Type B pancreatic cell (in vitro differentiated cells): ENCODE data around the gene ZFR. TPM values are rescaled to one million over a fixed set of nuclear protein-coding genes. Genes with fewer than 3 reads are reported as not detected.
A peak's percentile ranks its signal among the peaks of the same experiment; 100 is the strongest.

ENCODE experiments used
- DNase-seq: peaks from one replicate; pipeline ENCODE4 v3.0.0; 2021; ENCODE audit warnings: mixed read lengths; ENCODE audit not compliant: unreplicated experiment; ENCODE audit errors: extremely low spot score
- H3K27ac Mint-ChIP-seq: 2 replicates; pipeline ENCODE4 v1.8.0; 2021; ENCODE audit warnings: mild to moderate bottlenecking, mixed read lengths
- H3K27me3 Mint-ChIP-seq: 2 replicates; pipeline ENCODE4 v1.8.0; 2021; ENCODE audit warnings: mixed read lengths
- H3K36me3 Mint-ChIP-seq: 2 replicates; pipeline ENCODE4 v1.8.0; 2021; ENCODE audit warnings: mixed read lengths
- H3K4me1 Mint-ChIP-seq: one replicate; pipeline ENCODE4 v1.8.0; 2021; ENCODE audit warnings: mixed read lengths; ENCODE audit not compliant: unreplicated experiment
- H3K4me3 Mint-ChIP-seq: 2 replicates; pipeline ENCODE4 v1.8.0; 2021; ENCODE audit warnings: mild to moderate bottlenecking, mixed read lengths
- H3K9me3 Mint-ChIP-seq: 2 replicates; pipeline ENCODE4 v1.8.0; 2021; ENCODE audit warnings: mixed read lengths
- microRNA-seq: library from miRNA; unstranded; fragments of <30 nt; microRNA quantifications from one replicate; pipeline ENCODE4, GENCODE V29; 2020
- total RNA-seq: library from RNA; stranded (reverse); gene quantifications from 2 replicates; pipeline ENCODE4 v1.2.1, GENCODE V29; 2021; ENCODE audit warnings: low replicate concordance
- TF ChIP-seq, protein P1 (sequence below): fragments of 200-600 bp; sonication (generic); conservative IDR thresholded peaks from 2 replicates; pipeline ENCODE4 v1.5.0; 2021; ENCODE audit warnings: antibody characterized with exemption, mild to moderate bottlenecking

Gene ZFR
- total RNA-seq, 1 donor from 2014 or later: 67.1 TPM

DNA sequence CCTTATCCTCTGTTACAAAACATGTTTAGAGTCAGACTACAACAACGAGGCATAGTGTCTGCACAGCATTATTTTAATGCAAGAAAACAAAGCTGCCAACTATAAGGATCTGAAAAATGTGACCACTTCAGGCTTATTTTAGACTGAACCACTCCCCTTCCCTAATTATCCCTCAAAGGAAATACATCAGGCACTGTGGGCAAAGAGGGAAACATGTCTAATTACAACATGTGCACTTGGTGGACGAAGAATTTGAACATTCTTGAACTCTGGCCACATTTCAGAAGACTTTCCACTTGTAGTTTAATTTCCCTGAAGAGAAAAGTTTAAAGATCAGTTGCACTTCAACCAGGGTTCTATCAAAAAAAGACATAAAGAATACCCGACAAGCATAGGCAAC, 135.6 kb downstream of the ZFR start:
- no peak overlapping the region for H3K27ac Mint-ChIP-seq

DNA sequence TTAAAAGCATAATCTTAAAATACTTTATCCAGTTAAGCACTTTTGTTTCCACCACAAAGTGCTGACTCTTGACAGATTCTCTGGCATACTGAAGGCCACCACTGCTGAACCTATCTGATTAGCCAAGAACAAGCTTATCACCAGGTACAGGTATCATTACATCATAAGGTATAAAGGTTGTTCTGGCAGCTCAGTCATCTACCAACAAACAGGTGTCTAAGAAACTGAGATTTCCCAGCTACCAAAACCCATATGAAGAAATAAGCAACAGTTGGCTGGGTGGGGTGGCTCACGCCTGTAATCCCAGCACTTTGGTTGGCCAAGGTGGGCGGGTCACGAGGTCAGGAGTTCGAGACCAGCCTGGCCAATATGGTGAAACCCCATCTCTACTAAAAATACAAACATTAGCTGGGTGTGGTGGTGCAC, 136.8 kb downstream of the ZFR start:
- TF ChIP-seq, protein P1, sequence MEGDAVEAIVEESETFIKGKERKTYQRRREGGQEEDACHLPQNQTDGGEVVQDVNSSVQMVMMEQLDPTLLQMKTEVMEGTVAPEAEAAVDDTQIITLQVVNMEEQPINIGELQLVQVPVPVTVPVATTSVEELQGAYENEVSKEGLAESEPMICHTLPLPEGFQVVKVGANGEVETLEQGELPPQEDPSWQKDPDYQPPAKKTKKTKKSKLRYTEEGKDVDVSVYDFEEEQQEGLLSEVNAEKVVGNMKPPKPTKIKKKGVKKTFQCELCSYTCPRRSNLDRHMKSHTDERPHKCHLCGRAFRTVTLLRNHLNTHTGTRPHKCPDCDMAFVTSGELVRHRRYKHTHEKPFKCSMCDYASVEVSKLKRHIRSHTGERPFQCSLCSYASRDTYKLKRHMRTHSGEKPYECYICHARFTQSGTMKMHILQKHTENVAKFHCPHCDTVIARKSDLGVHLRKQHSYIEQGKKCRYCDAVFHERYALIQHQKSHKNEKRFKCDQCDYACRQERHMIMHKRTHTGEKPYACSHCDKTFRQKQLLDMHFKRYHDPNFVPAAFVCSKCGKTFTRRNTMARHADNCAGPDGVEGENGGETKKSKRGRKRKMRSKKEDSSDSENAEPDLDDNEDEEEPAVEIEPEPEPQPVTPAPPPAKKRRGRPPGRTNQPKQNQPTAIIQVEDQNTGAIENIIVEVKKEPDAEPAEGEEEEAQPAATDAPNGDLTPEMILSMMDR: no peak
- peaks cover 16% of the 10 kb centered on the region for H3K36me3 Mint-ChIP-seq
- no peaks in the 10 kb centered on the region for H3K9me3 Mint-ChIP-seq
- H3K4me1 Mint-ChIP-seq: peaks cover 46% of the 10 kb centered on the region
- H3K4me3 Mint-ChIP-seq: no peak overlapping the region
- H3K27ac Mint-ChIP-seq: no peak overlapping the region
- no peak for DNase-seq
- no peaks in the 10 kb centered on the region for H3K27me3 Mint-ChIP-seq

More for the DNA sequence above, 135.6 kb downstream of the ZFR start:
- Mint-ChIP-seq H3K4me3 (peak overlapping the region; percentile 49), H3K4me1 (peaks cover 36% of the 10 kb centered on the region), H3K36me3 (peaks cover 16% of the 10 kb centered on the region), H3K9me3 (no peaks in the 10 kb centered on the region), H3K27me3 (no peaks in the 10 kb centered on the region)
- no peak for DNase-seq
- TF ChIP-seq, protein P1: no peak

DNA sequence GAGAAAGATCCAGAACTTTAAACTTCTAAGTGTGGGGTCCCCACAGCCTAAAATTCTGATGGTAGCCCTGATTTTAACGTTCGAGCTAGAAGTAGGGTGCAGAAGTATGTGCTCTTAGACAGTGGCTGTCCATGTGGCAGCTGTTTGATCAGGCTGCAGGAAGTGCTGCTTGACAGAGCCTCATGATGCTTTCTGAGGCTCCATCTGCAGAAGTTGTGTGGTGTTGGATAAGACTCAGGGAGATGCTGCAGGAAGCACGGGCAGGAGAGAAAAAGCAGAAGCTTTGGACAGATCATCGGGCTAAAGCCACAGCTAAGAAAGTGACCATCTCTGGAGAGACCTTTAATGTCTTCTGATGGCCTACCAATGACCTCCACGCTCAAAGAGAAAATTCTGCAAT, 139.9 kb downstream of the ZFR start:
- H3K36me3 Mint-ChIP-seq: peaks cover 12% of the 10 kb centered on the region
- no peak for DNase-seq
- H3K27me3 Mint-ChIP-seq: no peaks in the 10 kb centered on the region
- H3K9me3 Mint-ChIP-seq: no peaks in the 10 kb centered on the region
- H3K27ac Mint-ChIP-seq: no peak overlapping the region
- TF ChIP-seq, protein P1: no peak
- peaks cover 42% of the 10 kb centered on the region for H3K4me1 Mint-ChIP-seq
- H3K4me3 Mint-ChIP-seq: no peak overlapping the region

Small RNA genes lying within 50 kb of the gene (microRNA-seq; reads per million reads assigned to microRNA genes)
- gene MIR579: 9.1 reads per million, percentile 30 among the genes with 10 or more reads in this experiment

Other genes with a start within 250 kb of the ZFR start
- gene MTMR12, start 131.8 kb downstream of the ZFR start, total RNA-seq: 22.8 and 23.5 TPM in 2 replicates
- gene SUB1, start 140.8 kb upstream of the ZFR start, total RNA-seq: 176 and 208 TPM in 2 replicates